GM19463 (cell line): ENCODE data around the gene UPK1A.
"Not testable (repeated sequence)": the region's sequence is repeated elsewhere in the genome, so short reads cannot be mapped to it uniquely, and the experiment has no call there.

Experiments used
- ATAC-seq: cut with Tn5 transposase; IDR thresholded peaks from one replicate; pipeline ENCODE4 v1.9.1; 2021; ENCODE audit warnings: mild to moderate bottlenecking, moderate library complexity; ENCODE audit not compliant: unreplicated experiment

The UPK1A gene

DNA sequence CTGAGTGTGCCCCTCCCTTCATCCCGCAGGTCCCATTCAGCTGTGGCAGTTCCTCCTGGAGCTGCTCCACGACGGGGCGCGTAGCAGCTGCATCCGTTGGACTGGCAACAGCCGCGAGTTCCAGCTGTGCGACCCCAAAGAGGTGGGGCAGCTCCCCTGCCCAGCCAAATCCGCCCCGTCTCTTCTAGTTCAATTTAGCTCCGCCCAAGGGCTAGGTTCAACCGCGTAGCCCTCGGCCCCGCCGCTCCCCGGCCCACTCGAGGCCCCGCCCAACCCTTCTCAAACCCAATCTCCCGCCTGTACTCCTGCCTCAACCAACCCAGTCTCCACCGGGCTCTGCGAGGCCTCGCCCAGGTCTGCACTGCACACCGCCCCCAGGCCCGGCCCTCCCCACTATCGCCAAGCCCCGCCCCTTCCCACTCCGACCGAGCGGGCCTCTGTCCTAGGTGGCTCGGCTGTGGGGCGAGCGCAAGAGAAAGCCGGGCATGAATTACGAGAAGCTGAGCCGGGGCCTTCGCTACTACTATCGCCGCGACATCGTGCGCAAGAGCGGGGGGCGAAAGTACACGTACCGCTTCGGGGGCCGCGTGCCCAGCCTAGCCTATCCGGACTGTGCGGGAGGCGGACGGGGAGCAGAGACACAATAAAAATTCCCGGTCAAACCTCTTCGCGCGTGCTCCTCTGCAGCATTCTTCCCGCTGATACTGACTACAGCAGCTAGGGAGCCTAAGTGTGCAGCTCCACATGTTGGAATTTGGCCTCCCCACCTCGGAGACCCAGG is 21.9 kb upstream of the UPK1A start:
- peak; percentile 63 for ATAC-seq

DNA sequence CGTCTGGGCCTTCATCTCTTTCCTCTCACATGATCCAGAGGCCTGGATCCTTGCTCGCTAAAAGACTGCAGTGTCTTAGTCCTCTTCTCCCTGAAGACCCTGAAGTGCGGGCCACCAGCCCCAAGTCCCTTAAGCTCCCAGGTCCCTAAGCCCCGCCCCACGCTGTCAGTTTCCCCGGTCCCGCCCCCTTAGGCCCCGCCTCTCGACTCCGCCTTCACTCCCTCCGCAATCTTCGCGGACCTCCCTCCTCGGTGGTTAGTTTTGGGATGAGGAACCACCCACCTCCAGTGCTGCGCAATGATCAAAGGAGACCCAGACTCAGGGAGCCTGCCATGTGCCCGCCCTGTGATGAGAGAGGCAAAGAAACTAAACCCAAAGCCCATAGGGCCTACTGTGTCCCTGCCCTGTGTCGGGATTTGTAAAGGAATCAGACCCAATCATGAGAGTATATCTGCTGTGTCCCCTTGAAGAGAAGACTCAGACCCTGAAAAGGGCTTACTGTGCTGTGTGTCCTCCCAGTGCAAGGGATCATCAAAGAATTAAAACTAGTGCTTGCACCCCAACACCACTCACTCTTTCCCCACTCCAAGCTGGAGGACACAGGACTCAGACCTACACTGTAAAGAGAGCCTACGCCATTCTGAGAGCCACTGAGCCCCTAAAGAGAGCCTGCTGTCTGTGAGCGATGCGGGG is 21.2 kb upstream of the UPK1A start:
- no peak for ATAC-seq

DNA sequence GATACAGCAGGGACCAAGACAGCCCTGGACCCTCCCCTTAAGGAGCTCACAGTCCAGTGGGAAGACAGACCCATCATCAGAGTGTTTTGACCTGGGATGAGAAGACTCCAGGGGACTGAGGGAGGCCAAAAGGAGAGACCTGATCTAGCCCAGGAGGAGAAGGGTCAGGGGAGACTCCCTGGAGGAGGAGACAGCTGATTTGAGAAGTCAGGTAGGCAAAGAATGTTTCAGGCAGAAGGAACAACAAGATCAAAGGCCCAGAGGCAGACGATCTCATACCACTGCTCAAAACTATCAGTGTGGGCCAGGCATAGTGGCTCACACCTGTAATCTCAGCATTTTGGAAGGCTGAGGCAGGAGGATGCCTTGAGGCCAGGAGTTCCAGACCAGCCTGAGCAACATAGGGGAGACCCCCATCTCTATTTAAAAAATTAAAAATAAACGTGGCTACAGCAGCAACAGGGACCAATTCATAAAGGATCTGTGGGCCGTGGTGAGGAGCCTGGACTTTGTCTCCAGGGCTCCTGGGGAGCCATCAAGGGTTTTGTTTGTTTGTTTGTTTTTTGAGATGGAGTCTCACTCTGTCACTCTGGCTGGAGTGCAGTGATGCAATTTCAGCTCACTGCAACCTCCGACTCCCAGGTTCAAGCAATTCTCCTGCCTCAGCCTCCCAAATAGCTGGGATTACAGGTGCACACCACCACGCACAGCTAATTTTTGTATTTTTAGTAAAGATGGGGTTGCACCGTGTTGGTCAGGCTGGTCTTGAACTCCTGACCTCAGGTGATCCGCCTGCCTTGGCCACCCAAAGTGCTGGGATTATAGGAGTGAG is 20.4 kb upstream of the UPK1A start:
- no peak for ATAC-seq

DNA sequence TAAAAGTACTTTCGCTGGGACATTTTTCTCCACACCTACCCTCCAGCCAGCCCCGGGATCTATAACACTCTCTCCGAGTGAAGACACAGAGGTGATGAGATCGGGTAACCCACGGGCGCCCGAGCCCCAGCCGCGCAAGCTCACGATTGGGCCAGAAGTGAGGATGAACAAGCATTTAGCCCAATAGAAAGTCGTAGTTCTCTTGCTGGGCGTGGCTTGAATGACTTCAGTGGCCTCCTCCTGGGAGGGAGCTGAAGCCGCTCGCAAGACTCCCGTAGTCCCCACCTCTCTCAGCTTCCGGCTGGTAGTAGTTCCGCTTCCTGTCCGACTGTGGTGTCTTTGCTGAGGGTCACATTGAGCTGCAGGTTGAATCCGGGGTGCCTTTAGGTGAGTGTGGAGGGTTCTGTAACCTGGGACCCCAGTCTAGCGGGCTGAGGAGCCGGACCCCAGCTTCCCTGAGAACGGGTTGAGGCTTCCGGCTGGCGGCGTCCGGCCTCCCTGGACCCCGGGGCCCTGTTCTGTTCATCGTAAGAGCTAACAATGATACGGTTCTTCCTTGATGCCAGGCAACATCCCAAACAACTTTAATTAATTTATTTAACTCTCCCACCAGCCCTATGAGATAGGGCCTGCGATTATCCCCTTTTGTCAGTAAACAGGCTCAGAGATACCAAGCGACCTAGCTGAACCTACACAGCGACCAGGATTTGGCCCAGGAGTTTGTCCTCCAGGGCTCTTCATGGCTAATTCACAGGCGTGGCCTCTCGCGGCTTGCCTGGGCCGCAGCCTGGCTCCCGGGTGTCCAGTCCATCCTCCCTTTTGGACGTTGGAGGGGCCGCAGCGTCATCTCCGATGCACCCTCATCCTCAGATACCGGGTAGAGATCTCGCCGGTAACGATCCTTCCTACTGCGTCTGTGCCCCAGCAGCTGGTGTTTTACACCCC is 18.0 kb upstream of the UPK1A start, which contains the start of gene COX6B1:
Gene COX6B1 (plus strand): TSS at position 307 of the 945 bp plus-strand sequence. CDS start 2,921 bp downstream, outside the sequence.
- peak; percentile 64 for ATAC-seq

DNA sequence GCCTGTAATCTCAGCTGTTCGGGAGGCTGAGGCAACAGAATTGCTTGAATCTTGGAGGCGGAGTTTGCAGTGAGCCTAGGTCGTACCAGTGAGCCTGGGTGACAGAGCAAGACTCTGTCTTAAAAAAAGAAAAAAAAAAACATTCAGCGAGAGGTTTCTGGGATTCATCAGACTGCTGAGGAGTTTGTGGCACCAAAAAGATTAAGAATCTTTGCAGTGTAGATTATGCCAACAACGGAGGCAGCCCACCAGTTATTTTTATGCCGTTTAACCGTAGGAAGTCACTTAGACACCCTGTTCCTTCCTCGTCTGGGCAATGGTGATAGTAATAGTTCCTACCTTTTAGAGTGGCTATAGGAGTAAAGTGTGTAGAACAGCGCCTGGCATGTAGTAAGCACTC is 15.7 kb upstream of the UPK1A start:
- no peak for ATAC-seq

DNA sequence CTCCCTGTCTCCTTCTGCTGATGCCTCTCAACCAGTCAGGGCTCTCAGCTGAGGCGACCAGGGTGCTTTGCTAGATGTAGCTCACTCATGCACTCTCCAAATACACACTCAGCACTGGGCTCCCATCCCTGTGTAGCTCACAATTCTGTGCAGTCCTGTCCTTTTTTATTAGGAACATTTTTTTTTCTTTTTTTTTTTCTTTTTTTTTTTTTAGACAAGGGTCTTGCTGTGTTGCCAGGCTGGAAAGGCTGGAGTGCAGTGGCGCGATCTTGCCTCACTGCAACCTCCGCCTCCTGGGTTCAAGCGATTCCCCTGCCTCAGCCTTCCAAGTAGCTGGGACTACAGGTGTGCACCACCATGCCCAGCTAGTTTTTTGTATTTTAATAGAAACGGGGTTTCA is 11.5 kb upstream of the UPK1A start:
- ATAC-seq = not testable (repeated sequence)

DNA sequence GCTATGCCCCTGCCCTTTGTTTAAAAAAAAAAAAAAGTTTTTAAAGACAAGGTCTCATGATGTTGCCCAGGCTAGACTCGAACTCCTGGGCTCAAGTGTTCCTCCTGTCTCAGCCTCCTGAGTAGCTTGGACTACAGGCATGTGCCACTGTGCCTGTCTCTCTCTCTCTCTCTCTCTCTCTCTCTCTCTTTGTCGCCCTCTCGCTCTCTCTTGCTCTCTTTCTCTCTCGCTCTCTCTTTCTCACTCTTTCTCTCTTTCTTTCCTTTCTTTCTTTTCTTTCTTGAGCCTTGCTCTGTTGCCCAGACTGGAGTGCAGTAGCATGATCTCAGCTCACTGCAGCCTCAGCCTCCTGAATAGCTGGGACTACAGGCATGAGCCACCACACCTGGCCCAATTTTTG is 10.7 kb upstream of the UPK1A start:
- no peak for ATAC-seq

DNA sequence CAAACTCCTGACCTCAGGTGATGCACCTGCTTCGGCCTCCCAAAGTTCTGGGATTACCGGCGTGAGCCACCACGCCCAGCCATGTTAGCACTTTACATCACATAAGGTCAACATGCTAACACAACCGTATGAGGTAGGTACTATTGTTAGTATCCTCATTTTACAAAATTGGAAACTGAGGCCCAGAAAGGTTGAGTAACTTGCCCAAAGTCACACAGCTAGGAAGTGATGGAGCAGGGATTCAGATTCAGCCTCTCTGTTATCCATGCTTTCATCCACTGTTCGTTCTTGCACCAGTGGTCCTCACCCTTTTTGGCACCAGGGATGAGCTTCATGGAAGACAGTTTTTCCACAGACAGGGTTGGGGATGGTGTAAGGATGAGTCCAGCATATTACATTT is 9.6 kb upstream of the UPK1A start:
- ATAC-seq = no peak

DNA sequence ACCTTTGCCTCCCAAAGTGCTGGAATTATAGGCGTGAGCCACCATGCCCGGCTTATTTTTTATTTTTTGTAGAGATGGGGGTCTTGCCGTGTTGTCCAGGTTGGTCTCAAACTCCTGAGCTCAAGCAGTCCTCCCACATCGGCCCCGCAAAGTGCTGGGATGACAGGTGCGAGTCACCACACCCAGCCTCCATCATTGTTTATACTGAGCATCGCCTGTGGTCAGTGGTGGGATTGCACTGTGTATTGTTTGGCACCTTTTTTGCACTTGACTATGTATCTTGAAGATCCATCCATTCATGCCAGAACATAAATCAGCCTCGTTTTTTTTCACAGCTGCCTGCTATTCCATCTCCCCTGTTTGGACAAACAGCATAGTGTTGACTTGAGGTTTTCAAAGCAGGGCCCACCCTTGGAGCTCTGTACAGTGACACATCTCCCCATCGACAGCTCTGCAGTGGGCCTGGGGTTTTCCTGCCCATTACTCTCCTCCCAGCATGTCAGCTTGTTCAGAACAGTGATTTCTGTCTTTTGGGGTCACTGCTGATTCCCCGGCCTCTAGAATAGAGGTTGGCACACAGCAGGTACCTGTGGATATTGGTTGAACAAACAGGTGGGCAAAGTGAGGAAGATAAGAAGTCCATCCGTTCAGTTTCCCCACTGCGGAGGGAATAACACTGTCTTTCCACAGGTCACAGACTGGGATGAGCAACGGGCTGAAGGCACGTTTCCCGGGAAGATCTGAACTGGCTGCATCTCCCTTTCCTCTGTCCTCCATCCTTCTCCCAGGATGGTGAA is 8.2 kb upstream of the UPK1A start:
- ATAC-seq = no peak

DNA sequence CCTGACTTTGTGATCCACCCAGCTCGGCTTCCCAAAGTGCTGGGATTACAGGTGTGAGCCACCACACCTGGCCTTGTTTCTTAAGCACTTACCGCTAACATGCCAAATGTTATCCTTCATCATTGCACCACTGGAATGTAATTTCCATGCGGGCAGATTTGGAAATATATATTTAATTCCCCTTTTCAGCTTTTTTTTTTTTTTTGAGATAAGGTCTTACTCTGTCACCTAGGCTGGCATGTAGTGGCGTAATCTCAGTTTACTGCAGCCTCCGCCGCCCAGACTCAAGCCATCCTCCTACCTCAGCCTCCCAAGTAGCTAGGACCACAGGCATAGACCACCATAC is 4.3 kb upstream of the UPK1A start:
- ATAC-seq = no peak

DNA sequence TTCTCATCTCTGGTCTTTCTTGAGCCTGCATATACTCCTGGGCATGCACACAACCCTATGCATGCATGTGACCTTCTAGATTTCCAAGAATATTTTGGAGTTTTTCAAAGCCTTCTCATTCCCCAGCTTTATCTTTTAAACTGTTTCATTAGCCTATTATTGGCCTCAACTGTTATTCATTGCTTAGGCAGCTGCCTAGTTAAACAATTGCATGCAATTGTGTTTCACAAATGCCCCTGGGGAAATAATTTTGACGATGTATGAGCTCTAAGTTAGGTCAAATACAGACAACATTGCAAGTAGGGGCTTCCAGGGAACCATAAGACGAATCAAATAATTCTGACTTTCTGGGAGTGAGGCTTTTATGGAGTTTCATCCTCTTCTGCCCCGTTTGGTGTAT is 2.3 kb upstream of the UPK1A start:
- ATAC-seq = no peak

DNA sequence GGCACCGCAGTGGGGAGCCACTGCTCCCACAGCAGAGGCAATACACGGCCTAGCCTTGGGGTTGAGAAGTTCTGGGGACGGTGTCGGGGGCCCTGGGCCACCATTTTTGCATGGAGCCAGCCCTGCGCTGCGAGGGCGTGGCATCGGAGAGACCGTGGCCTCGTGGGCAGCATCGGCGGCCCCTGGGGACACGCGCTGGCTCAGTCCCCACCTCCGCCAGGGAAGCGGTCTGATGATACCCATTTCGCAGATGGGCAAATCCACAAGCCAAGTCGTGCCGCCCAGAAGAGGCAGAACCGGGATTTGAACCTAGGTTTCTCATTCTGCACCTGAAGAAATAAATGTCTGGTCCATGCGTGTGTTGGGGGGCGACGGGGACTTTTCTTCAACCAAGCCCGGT is 1.2 kb upstream of the UPK1A start:
- no peak for ATAC-seq

DNA sequence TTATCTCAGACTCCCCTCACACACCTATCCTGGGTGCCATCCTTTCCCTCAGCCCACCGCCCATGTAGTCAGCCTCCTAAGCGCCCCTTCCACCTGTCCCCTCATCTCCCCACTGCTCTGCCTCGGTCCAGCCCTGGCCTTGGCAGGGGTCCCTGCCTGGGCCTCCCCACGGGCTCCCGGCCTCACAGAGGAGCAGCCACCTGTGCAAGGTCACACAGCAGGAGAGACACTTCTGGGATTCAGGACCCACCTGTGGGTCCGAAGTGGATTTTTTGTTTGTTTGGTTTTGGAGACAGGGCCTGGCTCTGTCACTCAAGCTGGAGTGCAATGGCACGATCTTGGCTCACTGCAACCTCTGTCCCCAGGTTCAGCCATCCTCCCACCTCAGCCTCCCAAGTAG is 713 bp upstream of the UPK1A start:
- ATAC-seq = no peak

DNA sequence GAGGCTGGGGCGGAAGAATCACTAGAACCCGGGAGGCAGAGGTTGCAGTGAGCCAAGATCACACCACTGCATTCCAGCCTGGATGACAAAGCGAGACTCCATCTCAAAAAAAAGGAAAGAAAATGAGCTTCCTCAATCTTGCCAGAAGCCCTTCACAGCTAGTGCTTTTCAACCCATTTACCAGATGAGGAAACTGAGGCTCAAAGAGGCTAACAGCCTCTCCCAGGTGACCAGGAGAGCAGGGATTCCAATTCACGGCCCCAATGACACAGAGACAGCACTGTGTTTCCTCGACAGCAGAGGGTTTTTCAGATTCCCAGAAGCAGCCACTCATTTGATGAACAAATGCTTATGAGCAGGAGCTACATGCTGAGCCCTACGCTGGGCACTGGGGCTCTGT is 3.2 kb downstream of the UPK1A start:
- ATAC-seq = no peak

DNA sequence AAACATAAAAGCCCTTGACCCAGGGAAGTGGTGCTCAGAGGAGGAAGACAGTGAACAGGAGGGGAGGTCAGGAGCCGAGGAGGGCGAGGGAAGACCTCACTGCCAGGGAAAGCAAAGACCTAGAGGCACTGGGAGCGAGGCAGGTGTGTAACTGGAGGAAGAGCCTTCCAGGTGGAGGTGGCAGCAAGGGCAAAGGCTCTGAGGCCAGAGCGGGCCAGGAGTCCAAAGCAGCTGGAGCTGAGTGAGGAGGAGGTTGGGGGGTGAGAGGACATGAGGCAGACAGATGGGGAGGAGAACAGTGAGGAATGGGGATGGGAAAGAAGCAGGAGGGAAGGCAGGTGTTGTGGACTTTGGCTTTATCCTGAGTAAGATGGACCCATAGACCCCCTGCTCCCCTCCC is 3.7 kb downstream of the UPK1A start:
- ATAC-seq = no peak

DNA sequence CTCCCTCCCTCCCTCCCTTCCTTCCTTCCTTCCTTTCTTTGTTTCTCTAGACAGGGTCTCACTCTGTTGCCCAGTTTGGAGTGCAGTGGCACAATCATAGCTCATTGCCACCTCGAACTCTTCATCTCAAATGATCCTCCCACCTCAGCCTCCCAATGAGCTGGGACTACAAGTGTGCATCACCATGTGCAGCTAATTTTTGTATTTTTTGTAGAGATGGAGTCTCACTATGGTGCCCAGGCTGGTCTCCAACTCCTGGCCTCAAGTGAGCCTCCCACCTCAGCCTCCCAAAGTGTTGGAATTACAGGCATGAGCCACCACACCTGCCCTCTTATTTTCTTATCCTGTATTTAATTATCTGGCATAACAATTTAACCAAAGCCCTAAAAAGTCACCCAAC is 4.4 kb downstream of the UPK1A start:
- ATAC-seq = no peak

DNA sequence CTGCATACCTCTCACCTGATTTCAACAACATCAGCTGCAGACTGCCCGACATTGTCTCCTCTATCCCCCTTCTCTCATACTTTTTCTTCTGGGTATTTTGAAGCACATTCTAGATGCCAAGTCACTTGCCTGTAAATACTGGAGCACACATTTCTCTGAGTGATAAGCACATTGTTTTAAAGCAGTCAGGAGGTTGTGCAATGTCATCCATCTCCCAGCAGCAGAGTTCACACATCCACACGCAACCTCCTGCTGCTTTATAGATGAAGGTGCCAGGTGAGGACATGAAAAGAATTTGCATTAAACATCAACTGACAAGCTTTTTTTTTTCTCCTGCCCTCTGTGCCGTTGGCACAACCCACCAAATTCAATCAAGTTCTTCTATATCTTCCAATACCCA is 5.5 kb downstream of the UPK1A start:
- no peak for ATAC-seq

DNA sequence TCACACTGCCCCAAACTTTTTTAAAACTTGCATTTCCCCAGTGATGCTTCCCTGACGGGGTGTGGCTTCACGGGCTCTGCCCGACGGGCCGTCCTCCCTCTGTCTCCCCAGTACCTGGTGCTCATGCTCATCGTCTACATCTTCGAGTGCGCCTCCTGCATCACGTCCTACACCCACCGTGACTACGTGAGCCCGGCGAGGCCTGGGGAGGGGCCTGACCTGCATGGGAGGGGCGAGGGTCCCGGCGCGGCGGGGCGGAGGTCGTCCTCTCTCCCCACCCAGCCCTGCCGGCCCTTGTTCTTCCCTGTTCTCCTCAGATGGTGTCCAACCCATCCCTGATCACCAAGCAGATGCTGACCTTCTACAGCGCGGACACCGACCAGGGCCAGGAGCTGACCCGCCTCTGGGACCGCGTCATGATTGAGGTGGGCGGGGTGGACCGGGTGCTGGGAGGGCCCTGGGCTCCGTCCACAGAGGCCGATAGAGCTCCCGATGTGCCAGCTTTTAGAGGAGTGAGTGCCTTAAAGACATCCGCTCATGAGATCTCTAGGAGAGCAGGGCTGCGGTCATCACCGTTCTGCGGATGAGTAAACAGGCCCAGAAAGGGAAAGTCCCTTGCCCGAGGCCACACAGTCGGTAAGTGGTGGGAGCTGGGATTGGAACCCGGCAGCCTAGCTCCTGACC is 6.9 kb downstream of the UPK1A start:
- no peak for ATAC-seq

DNA sequence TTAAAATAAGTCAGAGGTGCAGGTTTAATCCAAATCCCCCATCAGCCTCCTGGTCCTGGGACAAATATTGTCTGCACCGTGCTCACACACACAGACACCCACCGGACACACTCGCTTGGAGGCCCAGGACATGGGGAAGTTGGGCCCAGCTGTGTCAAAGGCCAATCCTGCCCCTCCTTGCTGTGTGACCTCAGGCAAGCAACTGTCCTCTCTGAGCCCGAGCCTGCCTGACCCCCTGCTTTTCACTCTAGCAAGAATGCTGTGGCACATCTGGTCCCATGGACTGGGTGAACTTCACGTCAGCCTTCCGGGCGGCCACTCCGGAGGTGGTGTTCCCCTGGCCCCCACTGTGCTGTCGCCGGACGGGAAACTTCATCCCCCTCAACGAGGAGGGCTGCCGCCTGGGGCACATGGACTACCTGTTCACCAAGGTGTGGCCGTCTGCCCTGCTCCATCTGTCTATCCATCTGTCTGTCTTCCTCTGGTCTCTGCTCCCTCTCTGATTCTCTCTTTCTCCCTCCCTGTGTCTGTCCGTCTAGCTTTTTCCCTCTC is 9.3 kb downstream of the UPK1A start:
- no peak for ATAC-seq
